ENCODE results near the gene SOX8.

The SOX8 gene

DNA sequence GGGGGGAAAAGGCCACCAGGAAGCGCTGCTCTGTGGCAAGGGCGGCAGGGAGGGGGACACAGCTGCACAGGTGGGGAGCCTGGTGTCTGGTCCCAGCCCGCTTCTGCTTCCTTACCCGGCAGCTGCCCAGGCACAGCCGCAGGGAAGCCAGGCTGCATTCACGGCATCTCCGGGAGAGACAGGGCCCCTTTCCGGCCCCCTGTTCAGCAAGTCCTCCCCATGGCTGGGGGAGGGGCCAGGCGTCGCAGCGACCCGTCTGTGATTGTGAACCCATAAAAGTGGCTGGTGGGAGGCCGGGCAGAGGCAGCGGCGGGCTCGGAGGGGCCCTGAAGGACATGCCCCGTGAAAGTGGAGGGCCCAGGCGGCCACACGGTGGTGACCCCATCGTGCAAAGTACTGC lies 28.7 kb downstream of the SOX8 start:
- H3K27me3 ChIP-seq (ENCODE audit: low read depth, low read length): no peaks in the 10 kb centered on the region
- H3K4me1 ChIP-seq (ENCODE audit: control insufficient read depth in 1 of 2, insufficient read depth in 2 of 2, low read length in 2 of 2): no peaks in the 10 kb centered on the region
- H3K27ac ChIP-seq (ENCODE audit: low read length): no peak overlapping the region
- H3K9me3 ChIP-seq (ENCODE audit: control insufficient read depth in 1 of 2, low read length in 2 of 2): no peaks in the 10 kb centered on the region
- H3K4me3 ChIP-seq (ENCODE audit: low read depth in 1 of 2, low read length in 2 of 2): no peak overlapping the region
- no peaks in the 10 kb centered on the region for H3K36me3 ChIP-seq (ENCODE audit: control insufficient read depth in 1 of 2, insufficient read depth in 2 of 2, low read length in 2 of 2)

DNA sequence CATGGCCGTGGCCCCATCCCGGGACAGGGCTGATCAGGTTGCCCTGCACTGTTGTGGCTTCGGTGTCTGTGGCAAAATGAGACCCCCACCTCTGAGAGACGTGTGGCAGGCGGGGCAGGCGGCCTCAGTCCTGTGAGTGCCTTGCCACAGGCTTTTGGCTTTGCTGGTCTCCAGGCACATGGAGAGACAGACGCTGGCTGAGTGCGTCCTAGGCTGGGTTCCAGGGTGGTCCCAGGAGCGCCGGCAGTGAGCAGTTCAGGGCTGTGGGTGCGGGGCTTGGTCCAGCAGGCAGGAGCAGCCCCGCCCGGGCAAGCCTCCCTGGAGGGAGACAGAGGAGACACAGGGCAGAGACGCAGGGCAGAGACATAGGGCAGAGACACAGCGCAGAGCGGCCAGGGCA lies 29.2 kb downstream of the SOX8 start:
- Histone ChIP-seq H3K27me3 (ENCODE audit: low read depth, low read length) (no peaks in the 10 kb centered on the region), H3K9me3 (ENCODE audit: control insufficient read depth in 1 of 2, low read length in 2 of 2) (no peaks in the 10 kb centered on the region), H3K4me1 (ENCODE audit: control insufficient read depth in 1 of 2, insufficient read depth in 2 of 2, low read length in 2 of 2) (no peaks in the 10 kb centered on the region), H3K36me3 (ENCODE audit: control insufficient read depth in 1 of 2, insufficient read depth in 2 of 2, low read length in 2 of 2) (no peaks in the 10 kb centered on the region), H3K4me3 (ENCODE audit: low read depth in 1 of 2, low read length in 2 of 2) (no peak overlapping the region), H3K27ac (ENCODE audit: low read length) (no peak overlapping the region)

DNA sequence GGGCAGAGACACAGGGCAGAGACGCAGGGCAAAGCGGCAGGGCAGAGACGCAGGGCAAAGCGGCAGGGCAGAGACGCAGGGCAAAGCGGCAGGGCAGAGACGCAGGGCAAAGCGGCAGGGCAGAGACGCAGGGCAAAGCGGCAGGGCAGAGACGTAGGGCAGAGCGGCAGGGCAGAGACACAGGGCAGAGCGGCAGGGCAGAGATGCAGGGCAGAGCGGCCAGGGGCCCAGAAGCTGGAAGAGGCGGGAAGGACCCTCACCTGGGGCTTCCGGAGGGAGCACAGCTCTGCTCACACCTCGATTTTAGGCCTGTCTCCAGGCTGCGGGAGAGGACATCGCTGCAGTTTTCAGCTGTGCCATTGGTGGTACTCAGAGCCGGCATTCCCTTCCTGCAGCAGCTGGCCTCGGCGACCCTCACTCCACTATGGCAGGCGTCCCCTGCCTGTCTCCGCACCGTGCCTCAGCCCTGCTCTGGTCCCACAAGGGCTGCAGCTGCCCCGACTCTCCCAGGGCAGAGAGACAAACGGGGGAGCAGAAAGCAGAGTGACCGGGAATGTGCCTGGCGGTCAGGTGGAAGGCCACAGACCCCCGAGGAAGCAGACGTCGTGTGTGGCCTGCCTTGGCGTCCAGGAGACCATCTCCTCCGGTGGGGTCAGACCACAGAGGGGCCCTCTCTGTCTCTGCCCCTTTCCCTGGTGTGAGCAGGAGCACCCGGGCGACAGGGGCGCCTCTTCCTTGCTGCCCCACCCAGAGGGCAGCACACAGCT lies 29.9 kb downstream of the SOX8 start:
- no peak overlapping the region for H3K27ac ChIP-seq (ENCODE audit: low read length)
- no peak overlapping the region for H3K4me3 ChIP-seq (ENCODE audit: low read depth in 1 of 2, low read length in 2 of 2)
- no peaks in the 10 kb centered on the region for H3K36me3 ChIP-seq (ENCODE audit: control insufficient read depth in 1 of 2, insufficient read depth in 2 of 2, low read length in 2 of 2)
- H3K9me3 ChIP-seq (ENCODE audit: control insufficient read depth in 1 of 2, low read length in 2 of 2): no peaks in the 10 kb centered on the region
- H3K4me1 ChIP-seq (ENCODE audit: control insufficient read depth in 1 of 2, insufficient read depth in 2 of 2, low read length in 2 of 2): no peaks in the 10 kb centered on the region
- H3K27me3 ChIP-seq (ENCODE audit: low read depth, low read length): no peaks in the 10 kb centered on the region

DNA sequence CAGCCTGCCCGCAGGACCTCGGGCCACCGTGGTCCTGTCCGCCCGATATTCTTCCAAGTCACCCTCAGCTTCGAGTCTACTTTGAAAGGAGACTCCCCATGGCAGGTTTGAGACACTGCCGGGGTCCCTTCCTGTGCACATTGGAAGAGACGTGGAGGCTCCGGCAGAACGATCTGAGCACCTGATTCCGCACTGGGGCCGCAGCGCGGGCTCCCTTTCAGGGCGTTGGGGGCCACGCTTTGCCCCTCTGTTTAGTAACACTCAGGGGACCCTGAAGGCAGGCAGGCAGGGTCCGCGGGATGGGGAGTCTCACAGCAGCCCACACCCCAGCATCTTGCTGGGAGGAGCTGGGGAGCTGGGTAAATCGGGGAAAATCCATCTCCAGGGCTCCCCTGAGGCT lies 30.6 kb downstream of the SOX8 start:
- Histone ChIP-seq H3K27ac (ENCODE audit: low read length) (no peak overlapping the region), H3K4me1 (ENCODE audit: control insufficient read depth in 1 of 2, insufficient read depth in 2 of 2, low read length in 2 of 2) (no peaks in the 10 kb centered on the region), H3K27me3 (ENCODE audit: low read depth, low read length) (no peaks in the 10 kb centered on the region), H3K9me3 (ENCODE audit: control insufficient read depth in 1 of 2, low read length in 2 of 2) (no peaks in the 10 kb centered on the region), H3K36me3 (ENCODE audit: control insufficient read depth in 1 of 2, insufficient read depth in 2 of 2, low read length in 2 of 2) (no peaks in the 10 kb centered on the region), H3K4me3 (ENCODE audit: low read depth in 1 of 2, low read length in 2 of 2) (no peak overlapping the region)

DNA sequence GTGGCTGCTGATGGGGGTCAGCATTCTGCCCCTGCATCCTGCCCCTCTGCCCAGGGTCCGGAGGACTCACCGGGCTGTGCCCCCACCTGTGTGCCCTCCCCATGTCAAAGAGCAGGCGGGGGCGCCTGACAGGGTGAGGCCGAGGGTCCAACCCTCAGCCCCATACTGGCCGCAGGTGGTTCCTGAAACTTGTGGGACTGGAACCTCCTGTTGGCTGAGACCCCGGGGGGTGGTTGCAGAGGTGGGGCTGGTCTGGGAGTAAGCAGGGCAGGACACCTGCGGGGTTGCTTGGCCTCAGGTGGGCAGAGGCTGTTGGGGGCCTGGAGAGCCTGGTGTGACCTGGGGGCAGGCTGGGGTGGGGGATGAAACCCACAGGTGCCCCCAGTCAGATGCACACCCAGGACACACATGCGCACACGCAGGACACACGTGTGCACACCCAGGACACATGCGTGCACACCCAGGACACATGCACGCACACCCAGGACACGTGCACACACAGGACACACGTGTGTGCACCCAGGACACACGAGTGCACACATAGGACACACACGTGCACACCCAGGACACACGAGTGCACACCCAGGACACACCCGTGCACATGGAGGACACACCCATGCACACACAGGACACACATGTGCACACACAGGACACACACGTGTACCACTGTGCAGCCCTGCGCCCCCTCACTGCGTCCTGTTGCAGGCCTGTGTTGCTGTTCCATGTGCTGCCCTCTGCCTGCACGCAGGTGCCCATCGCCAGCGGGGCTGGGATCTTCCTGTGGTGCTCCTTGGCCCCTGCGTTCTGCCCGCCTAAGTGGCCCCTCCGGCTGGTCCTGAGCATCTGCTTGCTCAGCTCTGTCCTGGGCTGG lies 31.4 kb downstream of the SOX8 start:
- H3K4me1 ChIP-seq (ENCODE audit: control insufficient read depth in 1 of 2, insufficient read depth in 2 of 2, low read length in 2 of 2): no peaks in the 10 kb centered on the region
- no peaks in the 10 kb centered on the region for H3K27me3 ChIP-seq (ENCODE audit: low read depth, low read length)
- no peaks in the 10 kb centered on the region for H3K9me3 ChIP-seq (ENCODE audit: control insufficient read depth in 1 of 2, low read length in 2 of 2)
- no peak overlapping the region for H3K4me3 ChIP-seq (ENCODE audit: low read depth in 1 of 2, low read length in 2 of 2)
- H3K27ac ChIP-seq (ENCODE audit: low read length): no peak overlapping the region
- H3K36me3 ChIP-seq (ENCODE audit: control insufficient read depth in 1 of 2, insufficient read depth in 2 of 2, low read length in 2 of 2): no peaks in the 10 kb centered on the region

DNA sequence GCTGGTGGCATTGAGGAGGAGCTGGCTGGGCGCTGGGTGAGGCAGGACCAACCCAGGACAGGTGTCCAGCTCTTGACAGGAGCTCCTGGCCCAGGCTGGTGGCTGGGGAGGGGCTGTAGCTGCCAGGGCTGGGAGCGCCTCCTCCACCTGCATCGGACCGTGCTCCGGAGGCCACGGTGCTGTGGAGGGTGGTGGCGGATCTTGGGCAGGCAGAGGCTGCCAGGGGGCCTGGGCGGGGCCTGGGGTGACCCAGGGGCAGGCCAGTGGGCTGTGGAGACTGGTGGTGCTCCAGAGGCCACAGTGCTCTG lies 32.0 kb downstream of the SOX8 start:
- no peaks in the 10 kb centered on the region for H3K36me3 ChIP-seq (ENCODE audit: control insufficient read depth in 1 of 2, insufficient read depth in 2 of 2, low read length in 2 of 2)
- H3K4me1 ChIP-seq (ENCODE audit: control insufficient read depth in 1 of 2, insufficient read depth in 2 of 2, low read length in 2 of 2): no peaks in the 10 kb centered on the region
- H3K4me3 ChIP-seq (ENCODE audit: low read depth in 1 of 2, low read length in 2 of 2): no peak overlapping the region
- H3K9me3 ChIP-seq (ENCODE audit: control insufficient read depth in 1 of 2, low read length in 2 of 2): no peaks in the 10 kb centered on the region
- H3K27ac ChIP-seq (ENCODE audit: low read length): no peak overlapping the region
- no peaks in the 10 kb centered on the region for H3K27me3 ChIP-seq (ENCODE audit: low read depth, low read length)

DNA sequence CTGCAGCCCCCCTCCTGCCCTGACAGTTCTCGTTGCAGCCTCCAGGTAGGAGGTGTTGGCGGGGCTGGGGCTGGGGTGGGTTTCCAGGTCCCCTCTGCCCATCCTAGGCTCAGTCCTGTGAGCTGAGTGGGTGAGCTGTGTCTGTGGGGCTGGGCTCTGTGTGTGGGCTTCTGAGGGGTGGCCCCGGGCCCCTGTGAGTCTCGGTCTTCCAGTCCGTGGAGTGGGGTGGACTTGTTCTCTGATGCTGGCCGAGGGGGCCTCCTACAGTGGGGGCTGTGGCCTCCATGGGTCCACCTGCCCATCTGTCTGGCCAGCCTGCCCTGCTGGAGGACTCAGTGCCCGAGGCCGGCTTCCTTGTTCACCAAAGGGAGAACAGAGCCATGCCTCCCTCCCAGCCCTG lies 32.7 kb downstream of the SOX8 start:
- Histone ChIP-seq H3K36me3 (ENCODE audit: control insufficient read depth in 1 of 2, insufficient read depth in 2 of 2, low read length in 2 of 2) (no peaks in the 10 kb centered on the region), H3K27ac (ENCODE audit: low read length) (no peak overlapping the region), H3K9me3 (ENCODE audit: control insufficient read depth in 1 of 2, low read length in 2 of 2) (no peaks in the 10 kb centered on the region), H3K4me1 (ENCODE audit: control insufficient read depth in 1 of 2, insufficient read depth in 2 of 2, low read length in 2 of 2) (no peaks in the 10 kb centered on the region), H3K4me3 (ENCODE audit: low read depth in 1 of 2, low read length in 2 of 2) (no peak overlapping the region), H3K27me3 (ENCODE audit: low read depth, low read length) (no peaks in the 10 kb centered on the region)

DNA sequence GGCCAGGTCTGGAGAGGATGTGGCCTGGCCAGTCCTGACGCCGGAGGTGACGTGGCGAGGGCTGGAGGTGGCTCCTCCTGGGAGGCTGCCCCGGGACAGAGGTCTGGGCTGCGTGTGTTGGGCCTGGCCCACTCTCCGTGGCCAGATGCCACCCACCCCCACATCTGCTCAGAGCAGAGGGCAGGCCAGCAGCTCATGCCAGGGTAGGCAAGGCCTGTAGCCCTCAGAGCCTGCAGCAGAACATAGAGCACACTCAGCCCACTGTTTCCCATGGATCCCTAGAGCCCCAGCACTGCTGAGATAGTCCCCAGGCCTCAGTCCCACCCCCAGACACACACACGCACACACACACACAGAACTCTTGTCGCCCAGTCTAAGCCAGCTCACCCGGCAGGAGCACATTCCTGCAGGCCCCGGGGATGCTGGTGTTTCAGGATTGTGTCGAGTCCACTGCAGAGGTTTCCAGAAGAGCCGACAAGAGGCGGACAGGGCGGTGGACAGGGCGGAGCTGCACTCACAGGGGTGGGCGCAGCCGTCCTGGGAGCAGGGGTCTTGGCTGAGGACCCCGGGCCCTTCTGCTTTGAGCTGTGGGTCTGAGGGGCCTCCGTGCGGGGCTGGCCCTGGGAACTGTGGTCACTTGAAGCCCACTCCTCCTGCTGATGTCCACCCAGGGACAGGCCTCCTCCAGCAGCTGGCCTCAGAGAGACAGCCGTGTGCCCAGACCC lies 33.4 kb downstream of the SOX8 start:
- H3K27ac ChIP-seq (ENCODE audit: low read length): no peak overlapping the region
- H3K4me1 ChIP-seq (ENCODE audit: control insufficient read depth in 1 of 2, insufficient read depth in 2 of 2, low read length in 2 of 2): no peaks in the 10 kb centered on the region
- H3K36me3 ChIP-seq (ENCODE audit: control insufficient read depth in 1 of 2, insufficient read depth in 2 of 2, low read length in 2 of 2): no peaks in the 10 kb centered on the region
- no peak overlapping the region for H3K4me3 ChIP-seq (ENCODE audit: low read depth in 1 of 2, low read length in 2 of 2)
- H3K27me3 ChIP-seq (ENCODE audit: low read depth, low read length): no peaks in the 10 kb centered on the region
- H3K9me3 ChIP-seq (ENCODE audit: control insufficient read depth in 1 of 2, low read length in 2 of 2): no peaks in the 10 kb centered on the region

DNA sequence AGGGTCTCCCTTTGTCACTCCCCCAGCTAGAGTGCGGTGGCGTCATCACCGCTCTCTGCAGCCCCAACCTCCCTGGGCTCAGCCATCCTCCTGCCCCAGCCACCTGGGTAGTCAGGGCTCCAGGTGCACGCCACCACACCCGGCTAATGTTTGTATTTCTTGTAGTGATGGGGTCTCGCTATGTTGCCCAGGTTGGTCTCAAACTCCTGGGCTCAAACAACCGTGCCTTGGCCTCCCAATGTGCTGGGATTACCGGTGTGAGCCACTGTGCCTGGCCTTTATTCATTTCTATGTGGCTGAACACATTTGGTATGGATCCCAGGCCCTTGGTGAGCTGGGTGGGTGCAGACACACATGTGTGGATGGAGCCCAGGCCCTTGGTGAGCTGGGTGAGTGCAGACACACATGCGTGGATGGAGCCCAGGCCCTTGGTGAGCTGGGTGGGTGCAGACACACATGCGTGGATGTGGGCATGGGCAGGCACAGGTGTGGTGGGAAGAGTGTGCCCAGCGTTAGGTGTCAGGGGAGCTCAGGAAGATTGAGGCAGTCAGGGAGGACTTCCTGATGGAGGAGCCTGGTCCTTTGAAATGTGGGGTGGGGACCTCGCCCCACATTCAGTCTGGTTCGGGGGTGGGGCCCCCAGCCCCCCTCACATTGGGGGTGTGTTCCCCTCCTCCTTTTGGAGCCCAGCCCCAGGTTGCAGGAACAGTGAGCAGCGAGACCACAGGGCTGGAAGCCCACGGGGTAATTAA lies 37.1 kb downstream of the SOX8 start:
- H3K27me3 ChIP-seq (ENCODE audit: low read depth, low read length): no peaks in the 10 kb centered on the region
- H3K4me3 ChIP-seq (ENCODE audit: low read depth in 1 of 2, low read length in 2 of 2): no peak overlapping the region
- H3K27ac ChIP-seq (ENCODE audit: low read length): no peak overlapping the region
- no peaks in the 10 kb centered on the region for H3K9me3 ChIP-seq (ENCODE audit: control insufficient read depth in 1 of 2, low read length in 2 of 2)
- no peaks in the 10 kb centered on the region for H3K36me3 ChIP-seq (ENCODE audit: control insufficient read depth in 1 of 2, insufficient read depth in 2 of 2, low read length in 2 of 2)
- H3K4me1 ChIP-seq (ENCODE audit: control insufficient read depth in 1 of 2, insufficient read depth in 2 of 2, low read length in 2 of 2): no peaks in the 10 kb centered on the region

DNA sequence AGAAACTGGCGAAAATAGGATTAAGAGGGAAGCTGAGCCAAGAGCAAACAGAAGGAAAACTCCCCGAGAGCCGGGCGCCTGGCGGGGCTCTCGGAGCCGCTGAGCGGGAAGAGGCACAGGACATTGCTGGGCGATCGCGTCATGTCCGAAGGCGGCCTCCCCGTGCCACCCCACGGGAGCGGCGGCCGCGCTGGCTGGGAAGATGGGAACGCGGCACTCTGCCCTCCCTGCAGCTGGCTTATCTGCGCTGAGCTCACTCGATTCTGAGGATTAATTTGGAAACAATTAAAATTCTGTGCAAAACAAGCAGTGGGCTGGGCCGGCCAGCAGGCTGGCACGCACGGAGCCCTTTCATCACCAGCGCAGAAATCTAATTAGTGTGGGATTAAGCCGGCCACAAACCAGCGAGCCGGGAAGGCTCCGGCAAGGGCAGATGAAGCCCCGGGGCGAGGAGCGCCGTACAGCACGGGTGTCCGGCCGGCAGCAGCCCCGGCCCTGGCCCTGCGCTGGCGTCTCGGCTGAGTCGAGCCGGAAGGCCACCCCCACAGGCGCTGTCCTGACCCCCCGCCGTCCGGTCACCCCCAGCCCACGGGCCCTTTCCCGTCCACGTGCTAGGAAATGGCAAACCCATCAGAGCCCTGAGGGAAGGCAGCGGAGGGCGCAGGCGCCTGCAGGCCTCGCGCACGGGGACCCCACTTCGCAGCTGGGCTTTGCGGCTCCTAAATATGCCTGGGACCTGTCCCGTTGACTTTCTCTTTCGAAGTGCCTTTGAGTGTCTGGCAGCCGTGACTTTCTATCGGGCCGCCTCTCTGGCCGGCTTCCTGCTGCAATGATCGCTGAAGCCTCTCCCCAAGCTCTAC lies 37.9 kb downstream of the SOX8 start:
- Histone ChIP-seq H3K27ac (ENCODE audit: low read length) (no peak overlapping the region), H3K36me3 (ENCODE audit: control insufficient read depth in 1 of 2, insufficient read depth in 2 of 2, low read length in 2 of 2) (no peaks in the 10 kb centered on the region), H3K4me1 (ENCODE audit: control insufficient read depth in 1 of 2, insufficient read depth in 2 of 2, low read length in 2 of 2) (no peaks in the 10 kb centered on the region), H3K27me3 (ENCODE audit: low read depth, low read length) (no peaks in the 10 kb centered on the region), H3K4me3 (ENCODE audit: low read depth in 1 of 2, low read length in 2 of 2) (no peak overlapping the region), H3K9me3 (ENCODE audit: control insufficient read depth in 1 of 2, low read length in 2 of 2) (no peaks in the 10 kb centered on the region)

Data from muscle layer of duodenum (tissue), 2 donors.